Trophoblast cell (in vitro differentiated cells and primary cell): ENCODE results near the gene LONP1.
A peak's percentile ranks its signal among the peaks of the same experiment; 100 is the strongest.

Source experiments
- DNase-seq, 2 donors: peaks; one replicate each; pipeline ENCODE4 v3.0.0-alpha.2; 2016
- H2AFZ ChIP-seq: 2 replicates; pipeline ENCODE4 v1.6.1; 2013; ENCODE audit warnings: low read length, moderate library complexity, mild to moderate bottlenecking; ENCODE audit not compliant: insufficient read depth, poor library complexity
- H2AK5ac ChIP-seq: 2 replicates; pipeline ENCODE4 v1.6.1; 2013; ENCODE audit warnings: mild to moderate bottlenecking, low read length
- H2BK120ac ChIP-seq: 2 replicates; pipeline ENCODE4 v1.6.1; 2013; ENCODE audit warnings: low read length, mild to moderate bottlenecking, moderate library complexity; ENCODE audit not compliant: insufficient read depth, poor library complexity
- H2BK12ac ChIP-seq: 2 replicates; pipeline ENCODE4 v1.6.1; 2013; ENCODE audit warnings: mild to moderate bottlenecking, low read length, moderate library complexity
- H2BK5ac ChIP-seq: 2 replicates; pipeline ENCODE4 v1.6.1; 2013; ENCODE audit warnings: low read length, low read depth, moderate library complexity, mild to moderate bottlenecking; ENCODE audit not compliant: poor library complexity
- H3K14ac ChIP-seq: 2 replicates; pipeline ENCODE4 v1.6.1; 2013; ENCODE audit warnings: mild to moderate bottlenecking, low read length
- H3K18ac ChIP-seq: 2 replicates; pipeline ENCODE4 v1.6.1; 2013; ENCODE audit warnings: mild to moderate bottlenecking, low read length
- H3K23ac ChIP-seq: 2 replicates; pipeline ENCODE4 v1.6.1; 2013; ENCODE audit warnings: low read length
- H3K27ac ChIP-seq: 2 replicates; pipeline ENCODE4 v1.5.1; 2013; ENCODE audit warnings: low read depth, mild to moderate bottlenecking, inconsistent platforms, low read length, moderate library complexity
- H3K27me3 ChIP-seq: 2 replicates; pipeline ENCODE4 v1.6.1; 2013; ENCODE audit warnings: inconsistent platforms, mild to moderate bottlenecking, low read length, moderate library complexity; ENCODE audit not compliant: insufficient read depth
- H3K36me3 ChIP-seq, 2 experiments: 1 replicate in 1 of 2; 2 replicates in 1 of 2; pipeline ENCODE4 v1.6.1; 2013; ENCODE audit warnings: low read length in 2 of 2, mild to moderate bottlenecking in 2 of 2, moderate library complexity in 1 of 2; ENCODE audit not compliant: insufficient read depth in 2 of 2, control insufficient read depth in 1 of 2
- H3K4ac ChIP-seq: 2 replicates; pipeline ENCODE4 v1.6.1; 2013; ENCODE audit warnings: low read depth, mild to moderate bottlenecking, low read length, moderate library complexity
- H3K4me1 ChIP-seq, 2 experiments: 1 replicate in 1 of 2; 2 replicates in 1 of 2; pipeline ENCODE4 v1.6.1; 2013; ENCODE audit warnings: low read length in 2 of 2, mild to moderate bottlenecking in 2 of 2, moderate library complexity in 1 of 2; ENCODE audit not compliant: insufficient read depth in 2 of 2, control insufficient read depth in 1 of 2
- H3K4me2 ChIP-seq: 2 replicates; pipeline ENCODE4 v1.6.1; 2013; ENCODE audit warnings: inconsistent platforms, mild to moderate bottlenecking, low read length, moderate library complexity
- H3K4me3 ChIP-seq: 2 replicates; pipeline ENCODE4 v1.5.1; 2013; ENCODE audit warnings: mild to moderate bottlenecking, low read depth, low read length, inconsistent platforms
- H3K79me1 ChIP-seq: one replicate; pipeline ENCODE4 v1.6.1; 2013; ENCODE audit warnings: low read length
- H3K79me2 ChIP-seq: 2 replicates; pipeline ENCODE4 v1.6.1; 2013; ENCODE audit warnings: low read length, mild to moderate bottlenecking; ENCODE audit not compliant: control insufficient read depth, insufficient read depth, poor library complexity
- H3K9ac ChIP-seq: 2 replicates; pipeline ENCODE4 v1.6.1; 2013; ENCODE audit warnings: mild to moderate bottlenecking, low read length
- H3K9me3 ChIP-seq: 2 replicates; pipeline ENCODE4 v1.6.1; 2013; ENCODE audit warnings: low read depth, mild to moderate bottlenecking, control low read depth, inconsistent platforms, low read length; ENCODE audit not compliant: insufficient read depth
- H4K12ac ChIP-seq: 2 replicates; pipeline ENCODE4 v1.6.1; 2013; ENCODE audit warnings: low read depth, mild to moderate bottlenecking, low read length, moderate library complexity
- H4K8ac ChIP-seq: 2 replicates; pipeline ENCODE4 v1.6.1; 2013; ENCODE audit warnings: low read depth, mild to moderate bottlenecking, low read length, moderate library complexity
- H4K91ac ChIP-seq: one replicate; pipeline ENCODE4 v1.6.1; 2013; ENCODE audit warnings: low read depth, mild to moderate bottlenecking, low read length, moderate library complexity
- WGBS: extraction: QIAGEN DNeasy Blood & Tissue Kit; methylation state at CpG from one replicate; pipeline ENCODE4 v1.1.7; 2013; ENCODE audit warnings: missing lambda C conversion rate; ENCODE audit not compliant: insufficient read length, insufficient coverage; ENCODE audit errors: extremely low coverage; 5-methylcytosine and 5-hydroxymethylcytosine counted together

LONP1 gene

DNA sequence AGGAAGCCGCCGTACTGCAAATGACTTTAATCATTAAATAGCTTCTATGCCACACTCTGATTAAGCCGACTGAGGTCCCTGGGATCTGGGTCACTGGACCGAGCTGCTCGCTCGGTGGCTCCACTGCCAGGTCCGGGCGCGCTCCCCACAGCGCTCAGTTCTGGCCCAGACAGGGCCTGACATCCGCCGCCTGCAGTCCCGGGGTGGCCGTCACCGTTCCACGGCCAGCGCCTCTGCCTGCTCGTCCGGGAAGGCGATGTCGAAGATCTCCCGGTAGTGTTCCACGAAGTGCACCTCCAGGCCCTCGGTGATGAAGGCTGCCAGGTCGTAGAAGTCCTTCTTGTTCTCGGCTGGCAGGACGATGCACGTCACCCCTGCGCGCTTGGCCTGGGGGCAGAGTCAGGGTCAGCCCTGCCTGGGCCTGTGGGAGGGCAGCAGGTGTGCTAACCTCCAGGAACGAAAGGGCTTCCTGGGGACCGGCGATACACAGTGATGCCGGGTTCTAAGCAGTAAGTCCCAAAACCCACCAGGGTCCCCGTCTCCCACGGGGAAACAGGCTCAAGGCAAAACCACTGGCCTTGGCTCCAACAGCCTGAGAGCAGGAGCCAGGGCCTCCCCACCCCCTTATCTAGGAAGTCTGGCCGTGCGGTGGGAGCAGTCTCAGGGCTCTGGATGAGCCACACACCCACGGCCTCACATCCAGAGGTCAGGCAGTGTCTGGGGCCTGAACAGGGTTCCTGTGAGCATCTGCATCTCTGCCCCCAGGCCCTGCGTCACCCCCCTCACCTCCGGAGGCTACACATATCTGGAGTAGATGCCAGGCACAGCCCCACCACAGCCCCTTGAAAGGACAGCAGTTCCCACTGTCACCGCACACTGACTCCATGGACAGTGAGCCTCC is 27.9 kb downstream of the LONP1 start:
- Histone ChIP-seq H3K9me3 (no peaks in the 10 kb centered on the region), H4K91ac (no peak overlapping the region), H3K9ac (peak overlapping the region; percentile 23), H3K36me3 (peaks cover 58 to 60% of the 10 kb centered on the region in 2 experiments), H3K18ac (no peak overlapping the region), H4K12ac (no peak overlapping the region), H2AK5ac (no peak overlapping the region), H2AFZ (no peak overlapping the region), H3K4ac (peak overlapping the region; percentile 99), H3K14ac (no peak overlapping the region), H3K79me2 (peaks cover 31% of the 10 kb centered on the region), H3K4me3 (peak overlapping the region; percentile 92), H3K23ac (no peak overlapping the region), H2BK5ac (no peak overlapping the region), H2BK12ac (no peak overlapping the region), H3K79me1 (peaks cover 7% of the 10 kb centered on the region), H4K8ac (no peak overlapping the region), H3K27me3 (no peaks in the 10 kb centered on the region), H2BK120ac (no peak overlapping the region), H3K27ac (no peak overlapping the region), H3K4me1 (peaks cover 8 to 11% of the 10 kb centered on the region in 2 experiments), H3K4me2 (peak overlapping the region; percentile 59)
- no peak for DNase-seq
- WGBS, result no CpG with 5 or more reads among the region's 42 CpGs

DNA sequence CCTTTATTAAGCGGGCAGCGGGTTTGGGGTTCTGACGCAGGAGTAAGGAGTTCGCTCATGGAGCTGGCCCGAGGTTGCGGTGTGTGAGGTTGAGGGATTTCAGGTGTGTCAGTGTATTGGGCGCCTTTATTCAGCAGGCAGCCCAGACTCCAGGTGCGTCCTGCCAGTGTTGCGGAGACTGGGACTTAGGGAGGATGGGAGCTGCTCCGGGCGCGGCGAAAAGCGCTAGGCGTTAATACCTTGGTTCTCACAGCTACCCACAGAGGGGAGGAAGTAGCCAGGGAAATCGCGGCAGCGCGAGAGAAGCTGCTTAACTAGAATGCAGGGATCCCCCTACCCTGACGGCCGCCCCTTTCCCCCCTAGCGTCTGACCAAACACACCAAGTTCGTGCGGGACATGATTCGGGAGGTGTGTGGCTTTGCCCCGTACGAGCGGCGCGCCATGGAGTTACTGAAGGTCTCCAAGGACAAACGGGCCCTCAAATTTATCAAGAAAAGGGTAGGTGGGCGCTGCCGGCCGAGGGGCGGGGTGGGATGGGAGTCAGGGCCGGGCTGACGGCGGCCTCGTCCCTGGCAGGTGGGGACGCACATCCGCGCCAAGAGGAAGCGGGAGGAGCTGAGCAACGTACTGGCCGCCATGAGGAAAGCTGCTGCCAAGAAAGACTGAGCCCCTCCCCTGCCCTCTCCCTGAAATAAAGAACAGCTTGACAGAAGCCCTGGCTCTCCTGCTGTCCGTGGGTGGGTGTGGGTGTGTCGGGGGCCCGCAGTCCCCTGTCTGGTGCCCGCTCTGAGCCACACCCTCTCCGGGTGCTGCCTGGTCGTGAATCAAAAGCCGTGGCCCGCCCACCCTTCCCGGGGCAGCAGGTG is 28.8 kb downstream of the LONP1 start:
- no CpG with 5 or more reads among the region's 54 CpGs for WGBS
- H3K79me1 ChIP-seq, result peaks cover 9% of the 10 kb centered on the region
- peaks cover 10 to 15% of the 10 kb centered on the region in 2 experiments for H3K4me1 ChIP-seq
- no peak overlapping the region for H2BK120ac ChIP-seq
- H3K18ac ChIP-seq, result peak overlapping the region; percentile 4
- peak overlapping the region; percentile 99 for H3K4ac ChIP-seq
- no peaks in the 10 kb centered on the region for H3K27me3 ChIP-seq
- no peak overlapping the region for H3K27ac ChIP-seq
- no peak overlapping the region for H4K8ac ChIP-seq
- H3K79me2 ChIP-seq, result peaks cover 31% of the 10 kb centered on the region
- no peak overlapping the region for H2AFZ ChIP-seq
- peak overlapping the region; percentile 9 for H2AK5ac ChIP-seq
- H4K12ac ChIP-seq, result peak overlapping the region; percentile 3
- peak overlapping the region; percentile 99 for H3K14ac ChIP-seq
- H3K4me2 ChIP-seq, result peak overlapping the region; percentile 59
- peaks cover 50 to 51% of the 10 kb centered on the region in 2 experiments for H3K36me3 ChIP-seq
- H3K4me3 ChIP-seq, result peak overlapping the region; percentile 92
- no peak overlapping the region for H3K23ac ChIP-seq
- no peak overlapping the region for H2BK5ac ChIP-seq
- H3K9ac ChIP-seq, result peak overlapping the region; percentile 98
- H4K91ac ChIP-seq, result peak overlapping the region; percentile 86
- H2BK12ac ChIP-seq, result no peak overlapping the region
- peak in 1 of 2 donors; percentile 47 for DNase-seq
- no peaks in the 10 kb centered on the region for H3K9me3 ChIP-seq

DNA sequence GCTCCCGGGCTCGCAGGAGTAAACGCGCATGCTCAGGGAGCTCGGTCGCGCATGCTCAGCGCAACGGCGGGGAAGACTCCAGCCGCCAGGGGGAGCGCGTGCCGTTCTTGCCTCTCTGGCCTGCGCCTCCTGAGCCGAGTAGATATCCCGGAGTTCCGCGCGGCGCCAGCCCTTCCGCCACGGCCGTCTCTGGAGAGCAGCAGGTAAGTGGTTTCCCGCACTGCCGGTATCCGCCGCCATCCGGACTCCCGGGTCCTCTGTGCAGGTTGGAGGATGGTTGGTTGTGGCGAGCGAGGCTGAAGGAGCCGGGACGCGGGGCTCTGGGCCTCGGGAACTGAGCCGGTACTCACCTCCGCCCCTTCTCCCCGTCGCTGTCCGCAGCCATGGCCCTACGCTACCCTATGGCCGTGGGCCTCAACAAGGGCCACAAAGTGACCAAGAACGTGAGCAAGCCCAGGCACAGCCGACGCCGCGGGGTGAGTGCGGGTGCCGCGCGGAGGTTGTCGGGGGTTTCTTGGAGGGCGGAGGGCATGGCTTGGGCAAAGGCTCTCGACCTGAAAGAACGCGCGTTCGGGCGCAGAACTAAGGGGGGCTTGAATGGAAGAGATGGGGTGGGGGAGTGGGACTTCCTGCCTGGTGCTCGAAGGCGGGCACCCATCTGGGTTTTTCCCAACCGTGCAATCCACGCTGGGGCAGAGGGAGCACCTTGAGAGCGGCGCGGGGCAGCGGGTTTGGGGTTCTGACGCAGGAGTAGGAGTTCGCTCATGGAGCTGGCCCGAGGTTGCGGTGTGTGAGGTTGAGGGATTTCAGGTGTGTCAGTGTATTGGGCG is 29.6 kb downstream of the LONP1 start, which contains the start of gene RPL36:
TSS of gene RPL36 (plus strand) at position 171 of the 830 bp plus-strand sequence. CDS start at position 384, 213 bp downstream.
- Histone ChIP-seq H3K18ac (peak within 1 kb of the TSS; percentile 90), H4K8ac (peak within 1 kb of the TSS; percentile 89), H3K27ac (peak within 1 kb of the TSS; percentile 70), H4K91ac (peak within 1 kb of the TSS; percentile 86), H2BK120ac (peak within 1 kb of the TSS; percentile 65), H2BK5ac (peak within 1 kb of the TSS; percentile 82), H2AK5ac (peak within 1 kb of the TSS; percentile 94), H2AFZ (peak within 1 kb of the TSS; percentile 63), H3K4me2 (peak within 1 kb of the TSS; percentile 59), H3K79me2 (peaks cover 31% of the 10 kb centered on the region), H2BK12ac (no peak within 1 kb of the TSS), H3K14ac (peak within 1 kb of the TSS; percentile 99), H3K23ac (no peak within 1 kb of the TSS), H3K4me3 (peak within 1 kb of the TSS; percentile 92), H3K9me3 (no peaks in the 10 kb centered on the region), H3K9ac (peak within 1 kb of the TSS; percentile 98), H4K12ac (peak within 1 kb of the TSS; percentile 91), H3K79me1 (peaks cover 9% of the 10 kb centered on the region), H3K27me3 (no peaks in the 10 kb centered on the region), H3K36me3 (peaks cover 41 to 43% of the 10 kb centered on the region in 2 experiments), H3K4ac (peak within 1 kb of the TSS; percentile 99), H3K4me1 (peaks cover 11 to 16% of the 10 kb centered on the region in 2 experiments)
- no CpG with 5 or more reads among the region's 73 CpGs for WGBS
- peak; percentile 99 to 100 for DNase-seq
